B cell (primary cell): ENCODE measurements around the gene PTPRU. TPM values are rescaled to one million over a fixed set of nuclear protein-coding genes. Genes with fewer than 3 reads are reported as not detected.

ENCODE experiments used
- ATAC-seq: fragments of 200-7000 bp; cut with Tn5 transposase; one replicate; pipeline ENCODE4 v1.10.0; 2021; ENCODE audit warnings: low read depth, mild to moderate bottlenecking, moderate number of reproducible peaks, moderate library complexity
- CTCF ChIA-PET: fragments of 350-600 bp; sonication (Branson Sonifier 250); formaldehyde crosslinking; loops from one replicate; lab custom pipeline; 2021; ENCODE audit warnings: antibody characterized with exemption, inconsistent platforms; lab: Charles Lee
- POLR2A ChIA-PET: fragments of 350-600 bp; sonication (Branson Sonifier 250); formaldehyde crosslinking; loops from one replicate; lab custom pipeline; 2021; ENCODE audit warnings: antibody characterized with exemption; lab: Charles Lee
- DNase-seq: peaks from one replicate; pipeline ENCODE4 v3.0.0; 2013
- H2AFZ ChIP-seq: 2 replicates; pipeline ENCODE4 v1.6.1; 2012; ENCODE audit warnings: mild to moderate bottlenecking, low read depth, low read length; ENCODE audit not compliant: insufficient read depth, poor library complexity, severe bottlenecking
- H3K27ac ChIP-seq, 2 donors: 1 replicate in 1 of 2; 2 replicates in 1 of 2; pipeline ENCODE4 v1.5.1; 2012 to 2013; ENCODE audit warnings: low read length in 2 of 2, mild to moderate bottlenecking in 2 of 2, moderate library complexity in 1 of 2
- H3K27me3 ChIP-seq, 4 experiments: fragments of 200-600 bp in 1 of 4; sonication (generic) in 1 of 4; replicated peaks in 1 of 4; 1 replicate in 2 of 4; 2 replicates in 2 of 4; pipeline versions ENCODE4 v1.6.1 to v1.7.0; 2013 to 2016; ENCODE audit warnings: low read length in 3 of 4, mild to moderate bottlenecking in 2 of 4, mixed read lengths in 1 of 4, moderate library complexity in 1 of 4; ENCODE audit not compliant: insufficient read depth in 4 of 4, control insufficient read depth in 3 of 4; ENCODE audit errors: control extremely low read depth in 1 of 4
- H3K36me3 ChIP-seq, 2 experiments: replicated peaks in 1 of 2; 1 replicate in 1 of 2; 2 replicates in 1 of 2; pipeline versions ENCODE4 v1.6.1 to v1.7.1; 2013; ENCODE audit warnings: low read length in 1 of 2; ENCODE audit not compliant: insufficient read depth in 2 of 2, control insufficient read depth in 1 of 2; ENCODE audit errors: control extremely low read depth in 1 of 2, extremely low read depth in 1 of 2
- H3K4me1 ChIP-seq, 2 donors: fragments of 200-600 bp in 1 of 2; sonication (generic) in 1 of 2; 1 replicate in 1 of 2; 2 replicates in 1 of 2; pipeline versions ENCODE4 v1.5.1 to v1.6.1; 2013 to 2017; ENCODE audit warnings: low read length in 2 of 2; ENCODE audit not compliant: control insufficient read depth in 2 of 2, insufficient read depth in 2 of 2
- H3K4me2 ChIP-seq: replicated peaks from 2 replicates; pipeline ENCODE3; 2012; ENCODE audit warnings: mild to moderate bottlenecking, low read depth, low read length; ENCODE audit not compliant: poor library complexity, severe bottlenecking
- H3K4me3 ChIP-seq, 5 experiments: fragments of 200-600 bp in 1 of 5; sonication (generic) in 1 of 5; 1 replicate in 3 of 5; 2 replicates in 2 of 5; pipeline versions ENCODE4 v1.5.1 to v1.7.0; 2011 to 2016; ENCODE audit warnings: low read length in 4 of 5, mild to moderate bottlenecking in 4 of 5, low read depth in 2 of 5, control low read depth in 1 of 5, moderate library complexity in 1 of 5; ENCODE audit not compliant: insufficient read depth in 1 of 5; ENCODE audit errors: control extremely low read depth in 1 of 5, extremely low read depth in 1 of 5
- H3K79me2 ChIP-seq: fragments of 200-600 bp; sonication (generic); one replicate; pipeline ENCODE4 v1.6.0; 2016; ENCODE audit warnings: low read length; ENCODE audit not compliant: control insufficient read depth, insufficient read depth
- H3K9ac ChIP-seq: fragments of 200-600 bp; sonication (generic); 2 replicates; pipeline ENCODE4 v1.6.1; 2017; ENCODE audit warnings: mild to moderate bottlenecking, low read length, moderate library complexity
- H3K9me3 ChIP-seq, 3 donors: one replicate each; pipeline versions ENCODE4 v1.6.1 to v1.7.1; 2013; ENCODE audit warnings: low read length in 2 of 3; ENCODE audit not compliant: control insufficient read depth in 2 of 3, insufficient read depth in 1 of 3; ENCODE audit errors: control extremely low read depth in 1 of 3
- H4K20me1 ChIP-seq: 2 replicates; pipeline ENCODE4 v1.6.0; 2012; ENCODE audit warnings: mild to moderate bottlenecking, low read length; ENCODE audit not compliant: insufficient read depth, control insufficient read depth, poor library complexity, severe bottlenecking
- H3K27ac Mint-ChIP-seq: one replicate; pipeline ENCODE4 v1.8.0; 2021; ENCODE audit warnings: mixed read lengths
- H3K27me3 Mint-ChIP-seq: one replicate; pipeline ENCODE4 v1.8.0; 2021; ENCODE audit warnings: mixed read lengths
- H3K4me1 Mint-ChIP-seq: one replicate; pipeline ENCODE4 v1.8.0; 2021; ENCODE audit warnings: mixed read lengths
- H3K4me3 Mint-ChIP-seq: one replicate; pipeline ENCODE4 v1.8.0; 2021; ENCODE audit warnings: mixed read lengths
- H3K9me3 Mint-ChIP-seq: one replicate; pipeline ENCODE4 v1.8.0; 2022; ENCODE audit warnings: mixed read lengths; ENCODE audit not compliant: insufficient read depth
- CTCF ChIP-seq: fragments of 200-600 bp; IDR thresholded peaks from one replicate; pipeline ENCODE4 v1.8.0; 2022; ENCODE audit warnings: antibody characterized with exemption, mild to moderate bottlenecking
- EZH2 ChIP-seq: IDR thresholded peaks from 2 replicates; pipeline ENCODE4 v1.6.1; 2012; ENCODE audit warnings: borderline replicate concordance, low read depth, mild to moderate bottlenecking, moderate library complexity, low read length; ENCODE audit not compliant: insufficient read depth, poor library complexity, severe bottlenecking
- WGBS: methylation state at CpG from one replicate; pipeline ENCODE4 v1.1.5; 2013; ENCODE audit warnings: missing lambda C conversion rate; ENCODE audit not compliant: insufficient coverage; 5-methylcytosine and 5-hydroxymethylcytosine counted together
- intact Hi-C: fragments of 100-400 bp; cut with micrococcal nuclease; formaldehyde crosslinking; loops from one replicate; pipeline ENCODE4 v1.10.0; 2022
- polyA plus RNA-seq: library from polyadenylated mRNA; depleted of rRNA; stranded (reverse); fragments of >200 nt; gene quantifications from 2 replicates; pipeline ENCODE4 v1.2.3, GENCODE V29; 2012
- total RNA-seq, 2 donors: library from RNA; stranded (reverse); fragments of 120-200 nt in 1 of 2; gene quantifications; 1 replicate in 1 of 2; 2 replicates in 1 of 2; pipeline versions ENCODE4 v1.2.3 to v1.2.4, GENCODE V29; 2013 to 2022

PTPRU gene
- total and polyA plus RNA-seq, 2 donors (not counting 1 experiment from before 2014, with no cell fraction given) = 0.10 to 0.25 TPM

GRCh38 chr1:29251164-29252124, 15.1 kb downstream of the PTPRU start:
- Mint-ChIP-seq H3K27me3 (peaks cover 21% of the 10 kb centered on the region), H3K9me3 (no peaks in the 10 kb centered on the region), H3K27ac (no peak overlapping the region), H3K4me3 (no peak overlapping the region), H3K4me1 (no peaks in the 10 kb centered on the region)
- ChIA-PET CTCF (no interaction called here), POLR2A (no interaction called here)
- H3K9ac ChIP-seq = no peak overlapping the region
- H3K9me3 ChIP-seq = no peaks in the 10 kb centered on the region
- no peak overlapping the region for H3K4me2 ChIP-seq
- H3K79me2 ChIP-seq = no peaks in the 10 kb centered on the region
- ATAC-seq (no peak), DNase-seq (no peak)
- no peak overlapping the region for H2AFZ ChIP-seq
- TF ChIP-seq CTCF (no peak), EZH2 (no peak)
- no peaks in the 10 kb centered on the region for H4K20me1 ChIP-seq
- no peaks in the 10 kb centered on the region for H3K36me3 ChIP-seq
- no peak overlapping the region for H3K27ac ChIP-seq
- H3K4me1 ChIP-seq = no peaks in the 10 kb centered on the region
- intact Hi-C loops = no loop called here
- H3K4me3 ChIP-seq = no peak overlapping the region
- 88% methylated on average over 7 of the region's 8 CpGs for WGBS
- peaks cover 0 to 3% (median 0%) of the 10 kb centered on the region in 4 experiments for H3K27me3 ChIP-seq

GRCh38 chr1:29253180-29253579, 16.9 kb downstream of the PTPRU start:
- H3K4me3 Mint-ChIP-seq = no peak overlapping the region
- ATAC-seq = no peak
- H3K27ac Mint-ChIP-seq = no peak overlapping the region
- peaks cover 29% of the 10 kb centered on the region for H3K27me3 Mint-ChIP-seq
- H3K4me1 Mint-ChIP-seq = no peaks in the 10 kb centered on the region
- no peaks in the 10 kb centered on the region for H3K9me3 ChIP-seq
- no peak overlapping the region for H3K4me2 ChIP-seq
- no peaks in the 10 kb centered on the region for H4K20me1 ChIP-seq
- ChIA-PET POLR2A (no interaction called here), CTCF (no interaction called here)
- H3K36me3 ChIP-seq = no peaks in the 10 kb centered on the region
- peaks cover 0 to 12% (median under 1%) of the 10 kb centered on the region in 4 experiments for H3K27me3 ChIP-seq
- H2AFZ ChIP-seq = no peak overlapping the region
- no peaks in the 10 kb centered on the region for H3K4me1 ChIP-seq
- WGBS = 100% methylated on average over 1 of the region's 3 CpGs
- no peaks in the 10 kb centered on the region for H3K79me2 ChIP-seq
- TF ChIP-seq EZH2 = no peak
- no peak for TF ChIP-seq CTCF
- no peak for DNase-seq
- intact Hi-C loops = no loop called here
- H3K27ac ChIP-seq = no peak overlapping the region
- H3K4me3 ChIP-seq = no peak overlapping the region
- no peak overlapping the region for H3K9ac ChIP-seq
- no peaks in the 10 kb centered on the region for H3K9me3 Mint-ChIP-seq
